Nephron (organoid): ENCODE data around the gene PXDC1.

ENCODE experiments used
- H3K27ac Mint-ChIP-seq, 3 experiments: 2 replicates each; pipeline ENCODE4 v1.8.0; 2020; ENCODE audit warnings: mixed read lengths in 3 of 3, mild to moderate bottlenecking in 2 of 3, moderate library complexity in 1 of 3
- H3K27me3 Mint-ChIP-seq: 2 replicates; pipeline ENCODE4 v1.8.0; 2021; ENCODE audit warnings: low read depth, mild to moderate bottlenecking, moderate library complexity, mixed read lengths
- H3K36me3 Mint-ChIP-seq: 2 replicates; pipeline ENCODE4 v1.8.0; 2020; ENCODE audit warnings: low read depth, mixed read lengths
- H3K4me1 Mint-ChIP-seq: 2 replicates; pipeline ENCODE4 v1.8.0; 2020; ENCODE audit warnings: mixed read lengths
- H3K4me3 Mint-ChIP-seq, 3 experiments: 2 replicates each; pipeline ENCODE4 v1.8.0; 2020; ENCODE audit warnings: mild to moderate bottlenecking in 3 of 3, mixed read lengths in 3 of 3, moderate library complexity in 2 of 3
- H3K9me3 Mint-ChIP-seq: 2 replicates; pipeline ENCODE4 v1.8.0; 2020; ENCODE audit warnings: mixed read lengths
- TF ChIP-seq, protein P1 (sequence below), 3 experiments: fragments of 200-600 bp; sonication (generic); IDR thresholded peaks; one replicate each; pipeline ENCODE4 v1.5.0; 2021; ENCODE audit warnings: antibody characterized with exemption in 3 of 3; ENCODE audit not compliant: unreplicated experiment in 3 of 3

The PXDC1 gene

GRCh38 chr6:3796719-3797041, 45.2 kb upstream of the PXDC1 start:
- Mint-ChIP-seq H3K4me3 (no peak overlapping the region), H3K27ac (peak overlapping the region; percentile 88 to 96 (median 91)), H3K4me1 (peaks cover 33% of the 10 kb centered on the region), H3K27me3 (peaks cover 3% of the 10 kb centered on the region), H3K9me3 (no peaks in the 10 kb centered on the region), H3K36me3 (no peaks in the 10 kb centered on the region)
- TF ChIP-seq, protein P1, sequence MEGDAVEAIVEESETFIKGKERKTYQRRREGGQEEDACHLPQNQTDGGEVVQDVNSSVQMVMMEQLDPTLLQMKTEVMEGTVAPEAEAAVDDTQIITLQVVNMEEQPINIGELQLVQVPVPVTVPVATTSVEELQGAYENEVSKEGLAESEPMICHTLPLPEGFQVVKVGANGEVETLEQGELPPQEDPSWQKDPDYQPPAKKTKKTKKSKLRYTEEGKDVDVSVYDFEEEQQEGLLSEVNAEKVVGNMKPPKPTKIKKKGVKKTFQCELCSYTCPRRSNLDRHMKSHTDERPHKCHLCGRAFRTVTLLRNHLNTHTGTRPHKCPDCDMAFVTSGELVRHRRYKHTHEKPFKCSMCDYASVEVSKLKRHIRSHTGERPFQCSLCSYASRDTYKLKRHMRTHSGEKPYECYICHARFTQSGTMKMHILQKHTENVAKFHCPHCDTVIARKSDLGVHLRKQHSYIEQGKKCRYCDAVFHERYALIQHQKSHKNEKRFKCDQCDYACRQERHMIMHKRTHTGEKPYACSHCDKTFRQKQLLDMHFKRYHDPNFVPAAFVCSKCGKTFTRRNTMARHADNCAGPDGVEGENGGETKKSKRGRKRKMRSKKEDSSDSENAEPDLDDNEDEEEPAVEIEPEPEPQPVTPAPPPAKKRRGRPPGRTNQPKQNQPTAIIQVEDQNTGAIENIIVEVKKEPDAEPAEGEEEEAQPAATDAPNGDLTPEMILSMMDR (IDR thresholded peaks at IDR 0.05; ENCODE audit: unreplicated experiment in 3 of 3) = no peak

DNA sequence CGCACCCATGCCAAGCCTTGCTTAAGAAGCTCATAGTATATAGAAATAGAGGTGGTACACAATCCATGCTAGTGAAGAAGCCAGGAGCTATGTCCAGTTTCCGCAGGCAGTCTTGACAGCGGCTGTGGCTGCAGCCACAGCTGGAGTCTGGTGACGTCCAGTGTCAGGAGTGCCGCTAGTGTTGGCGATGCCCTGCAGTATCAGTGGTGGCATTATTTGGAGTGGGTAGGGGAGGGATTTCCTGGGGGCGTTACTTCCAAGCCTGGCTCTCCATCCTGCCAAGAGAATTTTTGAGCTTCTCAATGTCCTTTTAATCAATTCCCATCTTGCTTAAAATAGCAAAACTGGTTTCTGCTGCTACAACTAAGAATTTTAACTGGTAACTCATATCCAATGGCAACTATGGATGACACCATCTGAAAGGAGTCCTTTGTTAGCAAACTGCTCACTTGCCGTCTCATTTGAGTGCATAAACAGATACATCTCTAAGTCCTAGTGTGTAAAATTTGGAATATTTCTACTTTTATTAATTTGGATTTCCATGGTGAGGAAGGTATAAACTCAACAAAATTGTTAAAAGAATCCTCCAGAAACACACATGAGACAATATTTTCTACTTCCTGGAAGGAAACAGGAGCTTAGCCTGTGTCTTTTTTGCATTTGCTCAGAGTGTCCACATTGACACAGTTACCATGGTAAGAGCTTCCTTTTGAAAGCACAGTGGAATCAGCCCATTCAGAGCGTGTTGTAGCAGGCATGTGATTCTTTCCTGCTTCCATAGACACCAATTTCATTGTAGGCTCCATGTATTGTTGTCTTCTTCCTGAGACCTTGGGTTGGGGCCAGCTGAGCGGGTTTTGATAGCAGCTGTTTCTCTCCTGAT, 44.6 kb upstream of the PXDC1 start:
- no peaks in the 10 kb centered on the region for H3K9me3 Mint-ChIP-seq
- H3K4me3 Mint-ChIP-seq = no peak overlapping the region
- H3K4me1 Mint-ChIP-seq = peaks cover 28% of the 10 kb centered on the region
- no peaks in the 10 kb centered on the region for H3K36me3 Mint-ChIP-seq
- TF ChIP-seq, protein P1 (IDR thresholded peaks at IDR 0.05; ENCODE audit: unreplicated experiment in 3 of 3) = no peak
- peaks cover 3% of the 10 kb centered on the region for H3K27me3 Mint-ChIP-seq
- H3K27ac Mint-ChIP-seq = peak overlapping the region; percentile 88 to 96 (median 91)

DNA sequence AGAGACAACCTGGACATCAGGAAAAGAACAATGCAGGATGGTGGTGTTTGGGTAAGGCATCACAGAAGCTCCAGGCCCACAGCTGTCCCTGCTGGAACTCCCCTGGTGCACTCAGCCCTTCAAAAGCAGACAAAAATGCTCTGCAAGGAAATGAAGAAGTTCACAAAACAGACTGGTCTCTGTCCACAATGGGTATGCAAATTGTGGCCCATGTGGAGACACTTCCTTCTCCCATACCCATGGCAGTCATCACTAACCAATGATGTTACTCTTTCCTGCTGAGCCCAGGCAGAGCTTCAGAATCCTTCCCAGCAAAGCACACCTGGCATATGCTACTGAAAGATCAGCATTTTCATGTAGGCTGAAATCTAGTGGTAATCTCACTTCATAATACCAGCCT, 42.6 kb upstream of the PXDC1 start:
- Mint-ChIP-seq H3K36me3 (no peaks in the 10 kb centered on the region), H3K9me3 (no peaks in the 10 kb centered on the region), H3K27ac (no peak overlapping the region), H3K4me1 (peaks cover 25% of the 10 kb centered on the region), H3K27me3 (no peaks in the 10 kb centered on the region), H3K4me3 (no peak overlapping the region)
- TF ChIP-seq, protein P1 (IDR thresholded peaks at IDR 0.05; ENCODE audit: unreplicated experiment in 3 of 3) = no peak

DNA sequence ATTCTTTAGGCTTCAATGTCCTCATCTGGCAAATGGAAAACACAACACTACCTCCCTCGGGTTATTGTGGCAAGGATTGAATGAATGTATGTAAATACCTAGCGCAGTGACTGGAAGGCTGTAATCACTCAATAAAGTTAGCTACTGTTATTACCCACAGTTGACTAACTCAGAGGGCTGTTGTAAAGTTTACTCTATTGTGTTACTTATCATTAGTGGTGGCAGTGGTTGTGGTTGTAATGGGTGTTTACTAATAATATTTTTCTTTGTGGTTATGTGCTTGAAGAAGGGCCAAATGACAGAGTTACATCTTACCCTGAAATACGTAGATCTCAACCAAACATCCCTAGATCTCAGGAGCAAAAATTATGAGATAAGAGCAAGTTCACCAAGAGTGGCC, 42.0 kb upstream of the PXDC1 start:
- Mint-ChIP-seq H3K36me3 (no peaks in the 10 kb centered on the region), H3K4me1 (peaks cover 23% of the 10 kb centered on the region), H3K4me3 (no peak overlapping the region), H3K9me3 (no peaks in the 10 kb centered on the region), H3K27me3 (no peaks in the 10 kb centered on the region), H3K27ac (no peak overlapping the region)
- TF ChIP-seq, protein P1 (IDR thresholded peaks at IDR 0.05; ENCODE audit: unreplicated experiment in 3 of 3) = no peak

DNA sequence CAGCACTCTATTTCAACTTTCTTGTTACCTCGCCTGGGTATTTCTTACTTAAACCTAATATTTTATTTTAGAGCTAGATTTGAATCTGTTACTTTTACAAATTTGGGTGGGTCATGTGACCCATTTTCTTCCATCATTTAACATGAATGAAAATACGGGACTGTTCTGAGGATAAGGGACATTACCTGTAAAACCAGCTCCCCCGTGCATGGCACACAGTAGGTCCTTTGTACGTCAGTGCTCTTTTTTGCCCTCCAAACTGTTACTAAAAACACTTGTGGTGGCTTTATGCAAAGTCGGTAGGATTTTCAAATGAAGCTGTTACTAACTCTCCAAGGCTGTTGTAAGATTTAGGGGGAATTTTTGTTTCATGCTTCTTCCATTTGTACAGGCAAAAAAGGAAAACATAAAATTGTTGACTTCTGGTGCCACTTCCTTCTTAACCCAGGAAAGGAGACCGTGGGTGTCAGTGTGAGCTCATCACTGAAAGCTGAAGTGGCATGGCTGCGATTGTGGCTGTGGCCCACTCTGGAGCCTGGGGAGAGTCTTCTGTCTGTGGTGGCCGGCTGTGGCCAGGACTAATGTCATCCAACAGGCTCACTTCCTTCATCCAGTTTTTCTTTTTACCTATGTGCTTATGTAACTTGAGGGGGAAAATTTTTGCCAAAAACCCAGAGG, 40.2 kb upstream of the PXDC1 start:
- Mint-ChIP-seq H3K9me3 (no peaks in the 10 kb centered on the region), H3K27ac (no peak overlapping the region), H3K36me3 (no peaks in the 10 kb centered on the region), H3K4me1 (peaks cover 4% of the 10 kb centered on the region), H3K4me3 (no peak overlapping the region), H3K27me3 (no peaks in the 10 kb centered on the region)
- TF ChIP-seq, protein P1 (IDR thresholded peaks at IDR 0.05; ENCODE audit: unreplicated experiment in 3 of 3) = no peak
